ENCODE measurements around the gene SFT2D1.

DNA sequence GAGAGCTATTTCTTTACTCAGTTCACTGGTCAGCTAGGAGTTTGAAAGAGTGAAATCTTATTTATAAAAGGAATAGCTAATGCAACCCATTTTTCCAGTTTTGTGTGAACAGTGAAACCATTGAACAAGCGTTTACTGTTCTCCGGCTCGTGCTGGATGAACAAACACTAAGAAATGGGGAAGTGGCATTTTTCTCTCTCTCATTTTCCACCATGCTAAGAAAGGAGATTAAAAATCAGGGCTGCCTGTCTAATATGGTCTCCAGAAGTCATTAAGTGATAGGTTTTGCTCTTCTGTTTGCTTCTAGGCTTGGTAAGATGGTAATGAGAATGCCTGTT lies 774 bp upstream of the SFT2D1 start:
- no peak for TF ChIP-seq POLR2A (IDR thresholded peaks at IDR 0.05)
- TF ChIP-seq, protein P1, sequence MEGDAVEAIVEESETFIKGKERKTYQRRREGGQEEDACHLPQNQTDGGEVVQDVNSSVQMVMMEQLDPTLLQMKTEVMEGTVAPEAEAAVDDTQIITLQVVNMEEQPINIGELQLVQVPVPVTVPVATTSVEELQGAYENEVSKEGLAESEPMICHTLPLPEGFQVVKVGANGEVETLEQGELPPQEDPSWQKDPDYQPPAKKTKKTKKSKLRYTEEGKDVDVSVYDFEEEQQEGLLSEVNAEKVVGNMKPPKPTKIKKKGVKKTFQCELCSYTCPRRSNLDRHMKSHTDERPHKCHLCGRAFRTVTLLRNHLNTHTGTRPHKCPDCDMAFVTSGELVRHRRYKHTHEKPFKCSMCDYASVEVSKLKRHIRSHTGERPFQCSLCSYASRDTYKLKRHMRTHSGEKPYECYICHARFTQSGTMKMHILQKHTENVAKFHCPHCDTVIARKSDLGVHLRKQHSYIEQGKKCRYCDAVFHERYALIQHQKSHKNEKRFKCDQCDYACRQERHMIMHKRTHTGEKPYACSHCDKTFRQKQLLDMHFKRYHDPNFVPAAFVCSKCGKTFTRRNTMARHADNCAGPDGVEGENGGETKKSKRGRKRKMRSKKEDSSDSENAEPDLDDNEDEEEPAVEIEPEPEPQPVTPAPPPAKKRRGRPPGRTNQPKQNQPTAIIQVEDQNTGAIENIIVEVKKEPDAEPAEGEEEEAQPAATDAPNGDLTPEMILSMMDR (IDR thresholded peaks at IDR 0.05), result no peak
